Fibroblast of mammary gland (primary cell): ENCODE measurements around the gene RAVER2.
A peak's percentile ranks its signal among the peaks of the same experiment; 100 is the strongest.
"Not testable (repeated sequence)": the region's sequence is repeated elsewhere in the genome, so short reads cannot be mapped to it uniquely, and the experiment has no call there.

Experiments
- DNase-seq: peaks from one replicate; pipeline ENCODE4 v3.0.0-alpha.2; 2010; ENCODE audit warnings: low read depth
- H3K4me3 ChIP-seq: 2 replicates; pipeline ENCODE4 v1.5.1; 2011; ENCODE audit warnings: low read depth, mild to moderate bottlenecking, low read length, moderate library complexity; ENCODE audit not compliant: control insufficient read depth
- CTCF ChIP-seq: conservative IDR thresholded peaks from 2 replicates; pipeline ENCODE4 v1.5.1; 2011; ENCODE audit warnings: low read depth, low read length, inconsistent platforms; ENCODE audit not compliant: control insufficient read depth, insufficient read depth

RAVER2 gene

GRCh38 chr1:64769971-64770370, 25.1 kb downstream of the RAVER2 start:
- no peak overlapping the region for H3K4me3 ChIP-seq
- no peak for DNase-seq
- no peak for TF ChIP-seq CTCF

GRCh38 chr1:64773306-64773705, 28.4 kb downstream of the RAVER2 start:
- DNase-seq, H3K4me3 ChIP-seq: not testable (repeated sequence)

- no peak overlapping the region for H3K4me3 ChIP-seq
- no peak for DNase-seq
- no peak for TF ChIP-seq CTCF
Observed at GRCh38 chr1:64775113-64775512, 30.2 kb downstream of the RAVER2 start.

GRCh38 chr1:64782044-64782443, 37.2 kb downstream of the RAVER2 start:
- H3K4me3 ChIP-seq, DNase-seq: not testable (repeated sequence)

GRCh38 chr1:64782848-64783247, 38.0 kb downstream of the RAVER2 start:
- not testable (repeated sequence) for DNase-seq, H3K4me3 ChIP-seq

GRCh38 chr1:64790832-64791487, 46.1 kb downstream of the RAVER2 start:
- H3K4me3 ChIP-seq = no peak overlapping the region
- no peak for TF ChIP-seq CTCF
- DNase-seq = peak; percentile 5

GRCh38 chr1:64798872-64799271, 54.0 kb downstream of the RAVER2 start:
- TF ChIP-seq CTCF = no peak
- no peak for DNase-seq
- no peak overlapping the region for H3K4me3 ChIP-seq

- no peak overlapping the region for H3K4me3 ChIP-seq
- no peak for TF ChIP-seq CTCF
- no peak for DNase-seq
Observed at GRCh38 chr1:64801851-64802523, 57.1 kb downstream of the RAVER2 start.
